DMS 273 (cell line): ENCODE results near the gene WAPL.
A peak's percentile ranks its signal among the peaks of the same experiment; 100 is the strongest.
"Not testable (repeated sequence)": the region's sequence is repeated elsewhere in the genome, so short reads cannot be mapped to it uniquely, and the experiment has no call there.

Source experiments
- DNase-seq: peaks from one replicate; lab custom pipeline; 2025; ENCODE audit not compliant: unreplicated experiment; lab: John Stamatoyannopoulos, UW

WAPL gene

DNA sequence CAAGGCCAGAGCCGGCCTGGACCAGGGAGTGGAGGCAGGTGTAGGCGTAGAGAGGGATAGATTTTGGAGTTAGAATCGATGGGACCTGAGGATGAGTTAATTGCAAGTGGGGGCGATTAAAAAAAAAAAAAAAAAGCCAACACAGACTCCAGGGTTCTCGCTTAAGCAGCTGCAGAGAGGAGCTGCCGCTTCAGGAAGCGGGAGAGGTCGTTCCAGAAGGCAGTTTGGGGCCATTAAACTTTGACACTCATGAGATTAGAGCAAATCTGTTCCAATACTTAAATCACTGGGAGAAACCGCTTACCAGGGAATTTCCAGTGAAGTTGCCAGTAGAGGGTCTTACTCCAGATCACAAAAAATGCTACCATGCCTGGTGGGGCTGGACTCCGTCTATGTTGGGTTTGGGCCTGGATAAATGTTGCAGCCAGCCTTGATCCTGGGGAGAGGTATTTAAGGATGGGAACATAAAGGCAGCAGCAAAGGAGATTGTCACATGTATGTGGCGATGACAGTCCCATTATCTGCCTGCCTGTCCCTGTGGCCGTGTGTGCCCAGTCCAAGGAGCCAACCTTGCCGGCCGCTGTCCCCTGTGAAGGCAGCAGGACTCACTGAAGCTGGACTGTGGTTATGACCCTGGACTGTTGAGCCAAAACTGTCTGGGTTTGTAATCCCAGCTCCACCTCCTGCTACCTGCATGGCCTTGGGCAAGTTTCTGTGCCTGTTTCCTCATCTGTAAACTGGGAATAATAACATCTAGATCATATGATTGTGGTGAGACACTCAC, 131.1 kb downstream of the WAPL start:
- peak; percentile 15 for DNase-seq

DNA sequence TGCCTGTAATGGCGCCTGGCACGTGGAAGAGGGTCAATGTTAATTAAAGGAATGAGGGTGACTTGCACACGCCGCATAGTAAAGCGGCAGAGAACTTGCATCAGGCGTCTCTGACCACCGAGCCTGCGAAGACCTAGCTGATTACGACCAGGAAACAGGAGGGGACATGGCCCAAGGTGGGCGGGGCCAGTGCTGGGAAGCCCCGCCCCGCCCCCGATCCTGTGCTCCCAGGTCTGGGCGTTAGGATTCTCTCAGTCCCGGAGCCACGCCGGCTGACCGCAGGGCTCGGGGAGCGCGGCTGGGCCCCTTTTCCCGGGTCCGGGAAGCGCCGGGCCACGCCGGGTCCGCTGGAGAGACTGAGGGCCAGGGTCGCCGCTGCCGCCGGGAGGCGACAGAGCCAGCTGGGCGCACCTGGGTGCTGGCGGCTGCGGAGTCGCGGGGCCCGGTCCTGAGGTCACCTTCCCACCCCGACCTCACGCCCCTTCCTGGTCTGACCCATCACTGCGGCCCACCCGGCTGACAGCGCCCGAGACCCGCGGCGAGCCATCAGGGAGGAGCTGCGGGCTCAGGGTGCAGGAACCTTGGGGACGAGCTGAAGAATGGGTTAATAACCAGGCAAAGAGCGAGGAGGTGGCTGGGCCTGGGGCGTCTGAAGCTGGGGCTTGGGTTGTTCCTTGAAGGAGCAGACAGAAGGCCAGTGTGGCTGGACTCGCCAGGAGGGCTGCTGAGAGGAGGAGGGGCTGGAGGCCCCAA, 132.0 kb downstream of the WAPL start:
- DNase-seq, result no peak

DNA sequence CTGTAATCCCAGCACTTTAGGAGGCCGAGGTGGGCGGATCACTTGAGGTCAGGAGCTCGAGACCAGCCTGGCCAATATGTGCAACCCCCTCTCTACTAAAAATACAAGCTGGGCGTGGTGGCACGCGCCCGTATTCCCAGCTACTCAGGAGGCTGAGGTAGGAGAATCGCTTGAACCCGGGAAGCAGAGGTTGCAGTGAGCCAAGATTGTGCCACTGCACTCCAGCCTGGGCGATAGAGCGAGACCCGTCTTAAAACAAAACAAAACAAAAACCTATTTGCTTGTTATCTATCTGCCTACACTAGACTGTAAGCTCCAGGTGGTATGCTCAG, 132.5 kb downstream of the WAPL start:
- not testable (repeated sequence) for DNase-seq

DNA sequence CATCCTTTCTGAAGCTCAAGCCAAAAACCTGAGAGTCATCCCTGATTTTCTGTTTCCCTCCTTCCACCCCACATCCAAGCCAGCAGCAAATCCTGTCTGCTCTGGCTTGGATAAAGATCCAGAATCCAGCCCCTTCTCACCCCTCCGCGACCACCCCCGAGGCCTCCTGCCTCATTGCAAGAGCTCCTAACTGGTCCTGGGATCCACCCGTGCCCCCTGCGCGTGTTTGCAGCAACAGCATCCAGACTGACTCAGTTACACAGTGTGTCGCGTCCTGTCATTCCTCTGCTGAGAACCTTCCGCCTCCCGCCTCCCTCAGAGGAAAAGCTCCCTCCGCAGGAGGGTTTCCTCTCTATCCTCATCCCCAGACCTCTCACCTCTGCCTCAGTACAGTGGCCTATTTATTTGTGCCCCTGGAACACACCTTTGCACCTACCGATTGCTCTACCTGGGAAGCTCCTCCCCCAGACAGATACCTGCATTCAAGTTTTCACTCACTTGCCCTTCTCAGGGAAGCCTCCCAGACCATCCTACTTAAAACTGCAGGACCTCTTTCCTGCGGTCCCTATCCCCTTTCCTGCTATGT, 133.4 kb downstream of the WAPL start:
- DNase-seq, result no peak

DNA sequence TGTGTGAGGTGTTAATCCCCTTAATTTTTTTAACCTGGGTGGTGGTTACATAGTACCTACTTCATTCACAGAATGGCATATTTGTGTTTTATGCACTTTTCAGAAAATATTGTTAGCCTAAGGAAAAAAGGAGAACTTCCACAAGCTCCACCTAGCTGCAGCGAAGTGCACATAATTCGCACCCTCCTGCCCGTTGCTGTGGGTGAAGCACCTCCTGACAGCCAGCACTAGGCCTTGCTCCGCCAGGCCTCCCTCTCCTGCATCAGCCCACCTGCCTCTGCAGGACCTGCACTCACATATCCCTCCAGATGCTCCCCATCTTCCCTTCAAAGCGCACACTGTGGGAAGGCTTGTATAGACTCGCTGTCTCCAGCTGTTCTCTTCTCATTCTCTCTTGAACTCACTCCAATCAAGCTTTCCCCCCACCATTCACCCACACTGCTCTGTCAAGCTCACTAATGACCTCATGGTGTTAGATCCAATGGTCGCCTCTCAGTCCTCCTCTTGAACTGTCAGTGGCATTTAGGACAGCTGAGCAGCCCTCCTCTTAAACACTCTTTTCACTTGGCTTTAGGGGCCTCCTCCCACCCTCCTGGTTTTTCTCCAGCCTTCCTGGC, 134.3 kb downstream of the WAPL start:
- DNase-seq, result peak; percentile 91

DNA sequence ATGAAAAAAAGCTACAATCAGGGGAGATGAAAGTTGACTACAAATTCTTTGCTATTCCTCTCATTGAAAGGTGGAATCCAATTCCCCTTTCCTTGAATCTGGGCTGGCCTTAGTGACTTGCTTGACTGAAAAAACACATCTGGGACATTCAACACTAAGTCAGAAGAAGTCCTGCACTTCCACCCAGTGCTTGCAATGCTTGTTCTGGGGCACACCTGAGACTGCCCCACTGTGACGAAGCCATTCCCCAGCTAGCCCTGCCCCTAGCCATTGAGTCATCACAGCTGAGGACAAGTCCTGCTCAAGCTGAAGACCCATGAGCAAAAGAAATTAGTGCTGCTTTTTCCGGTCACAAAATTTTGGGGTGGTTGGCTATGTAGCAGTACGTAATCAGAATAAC, 135.8 kb downstream of the WAPL start:
- no peak for DNase-seq
